Stomach (tissue), 9 donors: Measurements from ENCODE around the gene SZT2. TPM values are rescaled to one million over a fixed set of nuclear protein-coding genes. Genes with fewer than 3 reads are reported as not detected.

Experiments
- DNase-seq, 2 donors: peaks; one replicate each; pipeline versions ENCODE4 v3.0.0 to v3.0.0-alpha.2; 2013 to 2019
- H3K27ac ChIP-seq, 5 donors: fragments of 200-600 bp in 4 of 5; sonication (generic) in 4 of 5; one replicate each; pipeline ENCODE4 v1.5.1; 2013 to 2019; ENCODE audit warnings: mild to moderate bottlenecking in 1 of 5, moderate library complexity in 1 of 5
- H3K27me3 ChIP-seq, 3 donors: fragments of 200-600 bp; sonication (generic); one replicate each; pipeline ENCODE4 v1.5.1; 2017 to 2019; ENCODE audit warnings: mixed run types in 1 of 3
- H3K36me3 ChIP-seq, 4 donors: fragments of 200-600 bp; sonication (generic); 1 replicate in 3 of 4; 2 replicates in 1 of 4; pipeline ENCODE4 v1.5.1; 2016 to 2019
- H3K4me1 ChIP-seq, 4 donors: fragments of 200-600 bp; sonication (generic); one replicate each; pipeline ENCODE4 v1.5.1; 2016 to 2019
- H3K4me3 ChIP-seq, 4 donors: fragments of 200-600 bp; sonication (generic) in 3 of 4; one replicate each; pipeline ENCODE4 v1.5.1; 2016 to 2019; ENCODE audit warnings: mild to moderate bottlenecking in 1 of 4
- H3K9me3 ChIP-seq, 4 donors: fragments of 200-600 bp; sonication (generic); one replicate each; pipeline ENCODE4 v1.5.1; 2016 to 2019
- EP300 ChIP-seq: sonication (generic); formaldehyde crosslinking; IDR thresholded peaks from one replicate; pipeline ENCODE4 v1.6.1; 2017; ENCODE audit warnings: antibody characterized with exemption
- POLR2A ChIP-seq, 4 donors: fragments of 450-650 bp; IDR thresholded peaks; one replicate each; pipeline ENCODE4 v1.6.1; 2016; ENCODE audit warnings: antibody characterized with exemption in 4 of 4, control low read depth in 2 of 4, mild to moderate bottlenecking in 1 of 4, moderate library complexity in 1 of 4
- POLR2AphosphoS5 ChIP-seq, 3 donors: sonication (generic); formaldehyde crosslinking; IDR thresholded peaks; one replicate each; pipeline ENCODE4 v1.6.1; 2016; ENCODE audit warnings: antibody characterized with exemption in 3 of 3
- WGBS, 5 donors: extraction: QIAGEN DNeasy Blood & Tissue Kit in 3 of 5; methylation state at CpG; one replicate each; pipeline versions ENCODE4 v1.1.5 to v1.1.7; 2013 to 2018; 5-methylcytosine and 5-hydroxymethylcytosine counted together
- intact Hi-C: fragments of 100-400 bp; cut with DNase I; formaldehyde crosslinking; loops from one replicate; pipeline ENCODE4 v1.15.1; 2023; ENCODE audit warnings: low total_unique reads
- polyA plus RNA-seq, 3 donors: library from polyadenylated mRNA; stranded (reverse); fragments of 200-250 nt; gene quantifications; one replicate each; pipeline ENCODE4 v1.2.3, GENCODE V29; 2013
- small RNA-seq, 4 donors: library from RNA; depleted of rRNA; stranded (forward); fragments of <200 nt; gene quantifications; one replicate each; pipeline ENCODE3, GENCODE V24; 2016
- total RNA-seq, 5 donors: library from RNA; depleted of rRNA; stranded (reverse); fragments of >200 nt; gene quantifications; one replicate each; pipeline versions ENCODE4 v1.1.0 to v1.2.3, GENCODE V29; 2014 to 2016
- TF ChIP-seq, protein P1 (sequence below), 7 experiments: fragments of 450-650 bp in 4 of 7; fragments of 200-600 bp in 3 of 7; sonication (generic) in 3 of 7; IDR thresholded peaks; one replicate each; pipeline ENCODE4 v1.5.1; 2016 to 2019; ENCODE audit warnings: antibody characterized with exemption in 7 of 7, control low read depth in 2 of 7, mild to moderate bottlenecking in 1 of 7
- donor health status: healthy with polysubstance abuse.
- donor health status: Bipolar disorder and iron deficiency.
- donor health status: healthy.

SZT2 gene
- total and polyA plus RNA-seq, 8 donors, result 4.9 to 69.3 (median 52.9) TPM

- DNase-seq, result no peak
- no peak overlapping the region for H3K4me3 ChIP-seq
- no peak overlapping the region for H3K27ac ChIP-seq
- no peaks in the 10 kb centered on the region for H3K4me1 ChIP-seq
- intact Hi-C loops, result no loop called here
- no peaks in the 10 kb centered on the region for H3K9me3 ChIP-seq
- WGBS, 5 donors, result 88 to 92% (median 89%) methylated on average over 8 of the region's 8 CpGs
- TF ChIP-seq, protein P1, sequence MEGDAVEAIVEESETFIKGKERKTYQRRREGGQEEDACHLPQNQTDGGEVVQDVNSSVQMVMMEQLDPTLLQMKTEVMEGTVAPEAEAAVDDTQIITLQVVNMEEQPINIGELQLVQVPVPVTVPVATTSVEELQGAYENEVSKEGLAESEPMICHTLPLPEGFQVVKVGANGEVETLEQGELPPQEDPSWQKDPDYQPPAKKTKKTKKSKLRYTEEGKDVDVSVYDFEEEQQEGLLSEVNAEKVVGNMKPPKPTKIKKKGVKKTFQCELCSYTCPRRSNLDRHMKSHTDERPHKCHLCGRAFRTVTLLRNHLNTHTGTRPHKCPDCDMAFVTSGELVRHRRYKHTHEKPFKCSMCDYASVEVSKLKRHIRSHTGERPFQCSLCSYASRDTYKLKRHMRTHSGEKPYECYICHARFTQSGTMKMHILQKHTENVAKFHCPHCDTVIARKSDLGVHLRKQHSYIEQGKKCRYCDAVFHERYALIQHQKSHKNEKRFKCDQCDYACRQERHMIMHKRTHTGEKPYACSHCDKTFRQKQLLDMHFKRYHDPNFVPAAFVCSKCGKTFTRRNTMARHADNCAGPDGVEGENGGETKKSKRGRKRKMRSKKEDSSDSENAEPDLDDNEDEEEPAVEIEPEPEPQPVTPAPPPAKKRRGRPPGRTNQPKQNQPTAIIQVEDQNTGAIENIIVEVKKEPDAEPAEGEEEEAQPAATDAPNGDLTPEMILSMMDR (IDR thresholded peaks at IDR 0.05), result no peak
- TF ChIP-seq POLR2AphosphoS5 (IDR thresholded peaks at IDR 0.05), result no peak
- no peak for TF ChIP-seq EP300
- no peak for TF ChIP-seq POLR2A (IDR thresholded peaks at IDR 0.05)
- no peaks in the 10 kb centered on the region for H3K36me3 ChIP-seq
- peaks cover 0 to 15% (median 0%) of the 10 kb centered on the region in 3 donors for H3K27me3 ChIP-seq
Observed at GRCh38 chr1:43503534-43503933, 113.8 kb downstream of the SZT2 start.

Small RNA genes within 50 kb of the gene (small RNA-seq; reads per million reads assigned to genes)
- gene MIR6735, result 0 reads per million in 4 donors

Other genes with a start within 250 kb of the SZT2 start
- gene EBNA1BP2, start 217.6 kb upstream of the SZT2 start, total RNA-seq, result 10 to 100 TPM in 4 of 5 donors, 1 to 10 TPM in 1; 4.1 to 53.3 (median 37.2) TPM
- gene EBNA1BP2, start 217.6 kb upstream of the SZT2 start, polyA plus RNA-seq, result 10 to 100 TPM; 50.4 to 58.9 (median 52.5) TPM
- 1 to 10 TPM in 1 of 5 donors, under 1 TPM in 1, not detected in 3; 0.37 to 1.4 TPM for gene CFAP57, start 217.6 kb upstream of the SZT2 start, total RNA-seq
- gene CFAP57, start 217.6 kb upstream of the SZT2 start, polyA plus RNA-seq, result under 1 TPM; 0.08 to 0.15 (median 0.12) TPM
- 10 to 100 TPM in 3 of 5 donors, 1 to 10 TPM in 2; 7.0 to 41.9 (median 13.6) TPM for gene TMEM125, start 119.9 kb upstream of the SZT2 start, total RNA-seq
- 10 to 100 TPM; 19.2 to 38.8 (median 26.5) TPM for gene TMEM125, start 119.9 kb upstream of the SZT2 start, polyA plus RNA-seq
- gene C1orf210, start 104.3 kb upstream of the SZT2 start, total RNA-seq, result 10 to 100 TPM in 2 of 5 donors, 1 to 10 TPM in 2, not detected in 1; 4.3 to 24.3 (median 11.6) TPM
- 10 to 100 TPM in 2 of 3 donors, 1 to 10 TPM in 1; 7.7 to 34.4 (median 20.2) TPM for gene C1orf210, start 104.3 kb upstream of the SZT2 start, polyA plus RNA-seq
- gene TIE1, start 88.9 kb upstream of the SZT2 start, total RNA-seq, result 10 to 100 TPM in 4 of 5 donors, not detected in 1; 13.8 to 36.2 (median 16.4) TPM
- 1 to 10 TPM; 2.1 to 5.8 (median 3.1) TPM for gene TIE1, start 88.9 kb upstream of the SZT2 start, polyA plus RNA-seq
- not detected for gene MPL, start 52.1 kb upstream of the SZT2 start, total RNA-seq
- not detected for gene MPL, start 52.1 kb upstream of the SZT2 start, polyA plus RNA-seq
- 10 to 100 TPM in 2 of 5 donors, 1 to 10 TPM in 3; 1.8 to 22.3 (median 7.9) TPM for gene CDC20, start 30.9 kb upstream of the SZT2 start, total RNA-seq
- gene CDC20, start 30.9 kb upstream of the SZT2 start, polyA plus RNA-seq, result 10 to 100 TPM; 11.1 to 31.4 (median 11.3) TPM
- 100 to 1,000 TPM in 1 of 5 donors, 10 to 100 TPM in 3, 1 to 10 TPM in 1; 7.6 to 109 (median 36.8) TPM for gene ELOVL1, start 21.9 kb upstream of the SZT2 start, total RNA-seq
- gene ELOVL1, start 21.9 kb upstream of the SZT2 start, polyA plus RNA-seq, result 10 to 100 TPM; 35.6 to 83.8 (median 74.6) TPM
- gene MED8, start 99 bp upstream of the SZT2 start, total RNA-seq, result 10 to 100 TPM in 4 of 5 donors, 1 to 10 TPM in 1; 5.8 to 52.2 (median 29.6) TPM
- gene MED8, start 99 bp upstream of the SZT2 start, polyA plus RNA-seq, result 10 to 100 TPM; 28.3 to 46.1 (median 30.6) TPM
- 10 to 100 TPM; 24.4 to 77.6 (median 43.6) TPM for gene HYI, start 64.0 kb downstream of the SZT2 start, total RNA-seq
- 100 to 1,000 TPM in 2 of 3 donors, 10 to 100 TPM in 1; 64.2 to 173 (median 143) TPM for gene HYI, start 64.0 kb downstream of the SZT2 start, polyA plus RNA-seq
- 100 to 1,000 TPM in 4 of 5 donors, 10 to 100 TPM in 1; 63.0 to 282 (median 114) TPM for gene PTPRF, start 141.0 kb downstream of the SZT2 start, total RNA-seq
- 10 to 100 TPM; 11.3 to 53.3 (median 30.4) TPM for gene PTPRF, start 141.0 kb downstream of the SZT2 start, polyA plus RNA-seq